ENCODE measurements around the gene KCNE5. TPM values are rescaled to one million over a fixed set of nuclear protein-coding genes. Genes with fewer than 3 reads are reported as not detected.

The KCNE5 gene
- total and polyA plus RNA-seq, 5 donors from 2014 or later: not detected

Other genes starting within 250 kb of the KCNE5 start
- gene GUCY2F, start 143.1 kb downstream of the KCNE5 start, total RNA-seq: not detected
- gene GUCY2F, start 143.1 kb downstream of the KCNE5 start, polyA plus RNA-seq: not detected
- gene NXT2, start 88.3 kb downstream of the KCNE5 start, total RNA-seq: 7.4 TPM
- gene NXT2, start 88.3 kb downstream of the KCNE5 start, polyA plus RNA-seq: 10 to 100 TPM; 15.2 to 18.0 (median 17.2) TPM
- 32.2 TPM for gene ACSL4, start 108.1 kb upstream of the KCNE5 start, total RNA-seq
- 10 to 100 TPM; 13.4 to 19.5 (median 15.3) TPM for gene ACSL4, start 108.1 kb upstream of the KCNE5 start, polyA plus RNA-seq

Measured in CD4-positive, CD25-positive, alpha-beta regulatory T cell (primary cell).